Measurements from ENCODE around the gene WAC. TPM values are rescaled to one million over a fixed set of nuclear protein-coding genes. Genes with fewer than 3 reads are reported as not detected.
A peak's percentile ranks its signal among the peaks of the same experiment; 100 is the strongest.

The WAC gene
- total and polyA plus RNA-seq, 2 of the 13 experiments (the other 11 are each of a cell fraction or from before 2014, with no cell fraction given): 69.1 to 96.2 TPM

DNA sequence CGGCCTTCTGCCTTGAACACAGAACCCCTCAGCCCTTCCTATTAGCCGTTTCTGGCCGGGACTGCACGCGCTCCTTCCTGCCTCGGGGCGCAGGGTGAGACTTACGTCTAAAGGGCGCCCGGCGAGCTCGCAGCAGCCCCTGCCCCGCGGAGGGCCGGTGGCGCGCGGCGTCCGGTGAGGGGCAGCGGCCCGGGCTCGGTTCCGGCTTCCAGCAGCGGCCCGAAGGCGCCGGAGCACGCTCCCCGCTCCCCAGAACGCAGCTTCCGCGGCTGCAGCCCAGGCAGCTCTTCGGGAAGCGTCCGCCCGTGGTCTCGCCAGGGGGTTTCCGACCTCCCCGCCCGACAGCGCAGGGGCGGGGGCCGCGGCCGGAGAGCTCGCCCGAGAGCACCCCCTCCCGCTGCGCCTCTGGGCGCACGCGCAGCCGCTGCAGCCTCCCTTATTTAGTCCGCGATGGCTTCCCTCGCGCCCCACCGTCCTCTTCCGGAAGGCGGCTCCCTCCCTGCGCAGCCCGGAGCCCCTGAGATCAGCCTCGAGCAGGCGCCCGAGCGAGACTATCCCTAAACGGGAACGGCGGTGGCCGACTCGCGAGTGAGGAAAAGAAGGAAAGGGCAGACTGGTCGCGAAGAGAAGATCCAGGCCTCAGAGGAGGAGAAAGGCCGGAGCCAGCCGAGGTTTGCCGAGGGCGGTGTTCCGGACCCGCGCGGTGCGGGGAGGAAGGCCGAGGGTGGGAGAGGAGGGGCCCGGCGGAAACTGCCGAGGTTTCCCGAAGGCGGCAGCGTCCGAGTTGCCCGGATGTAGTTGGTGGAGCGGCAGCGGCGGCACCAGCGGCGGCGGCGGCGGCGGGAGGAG, at the start of gene WAC (continued):
- TF ChIP-seq, protein P1, sequence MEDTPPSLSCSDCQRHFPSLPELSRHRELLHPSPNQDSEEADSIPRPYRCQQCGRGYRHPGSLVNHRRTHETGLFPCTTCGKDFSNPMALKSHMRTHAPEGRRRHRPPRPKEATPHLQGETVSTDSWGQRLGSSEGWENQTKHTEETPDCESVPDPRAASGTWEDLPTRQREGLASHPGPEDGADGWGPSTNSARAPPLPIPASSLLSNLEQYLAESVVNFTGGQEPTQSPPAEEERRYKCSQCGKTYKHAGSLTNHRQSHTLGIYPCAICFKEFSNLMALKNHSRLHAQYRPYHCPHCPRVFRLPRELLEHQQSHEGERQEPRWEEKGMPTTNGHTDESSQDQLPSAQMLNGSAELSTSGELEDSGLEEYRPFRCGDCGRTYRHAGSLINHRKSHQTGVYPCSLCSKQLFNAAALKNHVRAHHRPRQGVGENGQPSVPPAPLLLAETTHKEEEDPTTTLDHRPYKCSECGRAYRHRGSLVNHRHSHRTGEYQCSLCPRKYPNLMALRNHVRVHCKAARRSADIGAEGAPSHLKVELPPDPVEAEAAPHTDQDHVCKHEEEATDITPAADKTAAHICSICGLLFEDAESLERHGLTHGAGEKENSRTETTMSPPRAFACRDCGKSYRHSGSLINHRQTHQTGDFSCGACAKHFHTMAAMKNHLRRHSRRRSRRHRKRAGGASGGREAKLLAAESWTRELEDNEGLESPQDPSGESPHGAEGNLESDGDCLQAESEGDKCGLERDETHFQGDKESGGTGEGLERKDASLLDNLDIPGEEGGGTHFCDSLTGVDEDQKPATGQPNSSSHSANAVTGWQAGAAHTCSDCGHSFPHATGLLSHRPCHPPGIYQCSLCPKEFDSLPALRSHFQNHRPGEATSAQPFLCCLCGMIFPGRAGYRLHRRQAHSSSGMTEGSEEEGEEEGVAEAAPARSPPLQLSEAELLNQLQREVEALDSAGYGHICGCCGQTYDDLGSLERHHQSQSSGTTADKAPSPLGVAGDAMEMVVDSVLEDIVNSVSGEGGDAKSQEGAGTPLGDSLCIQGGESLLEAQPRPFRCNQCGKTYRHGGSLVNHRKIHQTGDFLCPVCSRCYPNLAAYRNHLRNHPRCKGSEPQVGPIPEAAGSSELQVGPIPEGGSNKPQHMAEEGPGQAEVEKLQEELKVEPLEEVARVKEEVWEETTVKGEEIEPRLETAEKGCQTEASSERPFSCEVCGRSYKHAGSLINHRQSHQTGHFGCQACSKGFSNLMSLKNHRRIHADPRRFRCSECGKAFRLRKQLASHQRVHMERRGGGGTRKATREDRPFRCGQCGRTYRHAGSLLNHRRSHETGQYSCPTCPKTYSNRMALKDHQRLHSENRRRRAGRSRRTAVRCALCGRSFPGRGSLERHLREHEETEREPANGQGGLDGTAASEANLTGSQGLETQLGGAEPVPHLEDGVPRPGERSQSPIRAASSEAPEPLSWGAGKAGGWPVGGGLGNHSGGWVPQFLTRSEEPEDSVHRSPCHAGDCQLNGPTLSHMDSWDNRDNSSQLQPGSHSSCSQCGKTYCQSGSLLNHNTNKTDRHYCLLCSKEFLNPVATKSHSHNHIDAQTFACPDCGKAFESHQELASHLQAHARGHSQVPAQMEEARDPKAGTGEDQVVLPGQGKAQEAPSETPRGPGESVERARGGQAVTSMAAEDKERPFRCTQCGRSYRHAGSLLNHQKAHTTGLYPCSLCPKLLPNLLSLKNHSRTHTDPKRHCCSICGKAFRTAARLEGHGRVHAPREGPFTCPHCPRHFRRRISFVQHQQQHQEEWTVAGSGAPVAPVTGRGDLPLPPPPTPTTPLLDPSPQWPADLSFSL (CRISPR knock-in tag; IDR thresholded peaks at IDR 0.05): no peak
- TF ChIP-seq ZFP37 (CRISPR knock-in tag; IDR thresholded peaks at IDR 0.05; ENCODE audit: borderline replicate concordance) (no peak), ZNF24 (IDR thresholded peaks at IDR 0.05) (no peak), ZEB1 (IDR thresholded peaks at IDR 0.05; ENCODE audit: insufficient replicate concordance, low read depth) (no peak), MEF2D (CRISPR knock-in tag; IDR thresholded peaks at IDR 0.05) (peak; percentile 90), CREB1 (IDR thresholded peaks at IDR 0.05) (no peak), CREB1 (CRISPR knock-in tag; IDR thresholded peaks at IDR 0.05) (no peak), SP1 (IDR thresholded peaks at IDR 0.05) (no peak), SP1 (CRISPR knock-in tag; IDR thresholded peaks at IDR 0.05) (no peak; the same call in 1 of the 2 replicates), NFE2L2 (IDR thresholded peaks at IDR 0.05; ENCODE audit: low read length) (no peak), SRSF4 (IDR thresholded peaks at IDR 0.05; ENCODE audit: low read depth, low read length, poor library complexity, severe bottlenecking) (peak; percentile 64), PHF21A (CRISPR knock-in tag; IDR thresholded peaks at IDR 0.05) (peak; percentile 64; the same call in 1 of the 2 replicates), ZNF138 (CRISPR knock-in tag; IDR thresholded peaks at IDR 0.05; ENCODE audit: low read depth) (peak; percentile 42)
- TF ChIP-seq, protein P2, sequence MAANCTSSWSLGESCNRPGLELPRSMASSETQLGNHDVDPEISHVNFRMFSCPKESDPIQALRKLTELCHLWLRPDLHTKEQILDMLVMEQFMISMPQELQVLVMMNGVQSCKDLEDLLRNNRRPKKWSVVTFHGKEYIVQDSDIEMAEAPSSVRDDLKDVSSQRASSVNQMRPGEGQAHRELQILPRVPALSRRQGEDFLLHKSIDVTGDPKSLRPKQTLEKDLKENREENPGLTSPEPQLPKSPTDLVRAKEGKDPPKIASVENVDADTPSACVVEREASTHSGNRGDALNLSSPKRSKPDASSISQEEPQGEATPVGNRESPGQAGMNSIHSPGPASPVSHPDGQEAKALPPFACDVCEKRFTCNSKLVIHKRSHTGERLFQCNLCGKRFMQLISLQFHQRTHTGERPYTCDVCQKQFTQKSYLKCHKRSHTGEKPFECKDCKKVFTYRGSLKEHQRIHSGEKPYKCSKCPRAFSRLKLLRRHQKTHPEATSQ (CRISPR knock-in tag; IDR thresholded peaks at IDR 0.05; ENCODE audit: borderline replicate concordance): no peak
- TF ChIP-seq, protein P3, sequence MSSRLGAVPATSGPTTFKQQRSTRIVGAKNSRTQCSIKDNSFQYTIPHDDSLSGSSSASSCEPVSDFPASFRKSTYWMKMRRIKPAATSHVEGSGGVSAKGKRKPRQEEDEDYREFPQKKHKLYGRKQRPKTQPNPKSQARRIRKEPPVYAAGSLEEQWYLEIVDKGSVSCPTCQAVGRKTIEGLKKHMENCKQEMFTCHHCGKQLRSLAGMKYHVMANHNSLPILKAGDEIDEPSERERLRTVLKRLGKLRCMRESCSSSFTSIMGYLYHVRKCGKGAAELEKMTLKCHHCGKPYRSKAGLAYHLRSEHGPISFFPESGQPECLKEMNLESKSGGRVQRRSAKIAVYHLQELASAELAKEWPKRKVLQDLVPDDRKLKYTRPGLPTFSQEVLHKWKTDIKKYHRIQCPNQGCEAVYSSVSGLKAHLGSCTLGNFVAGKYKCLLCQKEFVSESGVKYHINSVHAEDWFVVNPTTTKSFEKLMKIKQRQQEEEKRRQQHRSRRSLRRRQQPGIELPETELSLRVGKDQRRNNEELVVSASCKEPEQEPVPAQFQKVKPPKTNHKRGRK (CRISPR knock-in tag; IDR thresholded peaks at IDR 0.05): no peak
- TF ChIP-seq, protein P4, sequence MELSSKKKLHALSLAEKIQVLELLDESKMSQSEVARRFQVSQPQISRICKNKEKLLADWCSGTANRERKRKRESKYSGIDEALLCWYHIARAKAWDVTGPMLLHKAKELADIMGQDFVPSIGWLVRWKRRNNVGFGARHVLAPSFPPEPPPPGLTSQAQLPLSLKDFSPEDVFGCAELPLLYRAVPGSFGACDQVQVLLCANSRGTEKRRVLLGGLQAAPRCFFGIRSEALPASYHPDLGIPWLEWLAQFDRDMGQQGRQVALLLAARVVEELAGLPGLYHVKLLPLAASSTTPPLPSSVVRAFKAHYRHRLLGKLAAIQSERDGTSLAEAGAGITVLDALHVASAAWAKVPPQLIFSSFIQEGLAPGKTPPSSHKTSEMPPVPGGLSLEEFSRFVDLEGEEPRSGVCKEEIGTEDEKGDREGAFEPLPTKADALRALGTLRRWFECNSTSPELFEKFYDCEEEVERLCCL (CRISPR knock-in tag; IDR thresholded peaks at IDR 0.05; ENCODE audit: borderline replicate concordance): 0 out of 2 replicates have a peak, but pooled peaks have one; percentile 38
- TF ChIP-seq, protein P5, sequence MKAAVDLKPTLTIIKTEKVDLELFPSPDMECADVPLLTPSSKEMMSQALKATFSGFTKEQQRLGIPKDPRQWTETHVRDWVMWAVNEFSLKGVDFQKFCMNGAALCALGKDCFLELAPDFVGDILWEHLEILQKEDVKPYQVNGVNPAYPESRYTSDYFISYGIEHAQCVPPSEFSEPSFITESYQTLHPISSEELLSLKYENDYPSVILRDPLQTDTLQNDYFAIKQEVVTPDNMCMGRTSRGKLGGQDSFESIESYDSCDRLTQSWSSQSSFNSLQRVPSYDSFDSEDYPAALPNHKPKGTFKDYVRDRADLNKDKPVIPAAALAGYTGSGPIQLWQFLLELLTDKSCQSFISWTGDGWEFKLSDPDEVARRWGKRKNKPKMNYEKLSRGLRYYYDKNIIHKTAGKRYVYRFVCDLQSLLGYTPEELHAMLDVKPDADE (CRISPR knock-in tag; IDR thresholded peaks at IDR 0.05): no peak
